Breast epithelium (tissue), 3 donors: ENCODE data around the gene EIF4G3.

Experiments
- CTCF ChIP-seq, 3 donors: fragments of 450-650 bp; IDR thresholded peaks; one replicate each; pipeline ENCODE4 v1.5.1; 2016 to 2017; ENCODE audit warnings: antibody characterized with exemption in 3 of 3, mild to moderate bottlenecking in 3 of 3, moderate library complexity in 3 of 3
- POLR2A ChIP-seq: fragments of 450-650 bp; IDR thresholded peaks from one replicate; pipeline ENCODE4 v1.6.1; 2016; ENCODE audit warnings: antibody characterized with exemption, mild to moderate bottlenecking, moderate library complexity
- POLR2AphosphoS5 ChIP-seq, 3 donors: sonication (generic); formaldehyde crosslinking; IDR thresholded peaks; one replicate each; pipeline ENCODE4 v1.6.1; 2017; ENCODE audit warnings: antibody characterized with exemption in 3 of 3

GRCh38 chr1:21217812-21218596, 41.3 kb upstream of the EIF4G3 start:
- no peak for TF ChIP-seq CTCF (IDR thresholded peaks at IDR 0.05)
- TF ChIP-seq POLR2A, result no peak
- TF ChIP-seq POLR2AphosphoS5 (IDR thresholded peaks at IDR 0.05), result peak in 1 of 3 donors; percentile 14
